ENCODE results near the gene RXRA. TPM values are rescaled to one million over a fixed set of nuclear protein-coding genes. Genes with fewer than 3 reads are reported as not detected.

Gene RXRA
- total and polyA plus RNA-seq, 2 donors (not counting 3 experiments of a cell fraction or from before 2014, with no cell fraction given), result 15.4 to 37.4 TPM

GRCh38 chr9:134398756-134399155 is 72.5 kb downstream of the RXRA start:
- ChIA-PET CTCF (no interaction called here), POLR2A (no interaction called here)
- Histone ChIP-seq H3K27me3 (ENCODE audit: control insufficient read depth in 2 of 2, insufficient read depth in 2 of 2, low read length in 2 of 2) (no peaks in the 10 kb centered on the region), H2AFZ (ENCODE audit: low read depth, low read length) (no peak overlapping the region), H3K9ac (replicated peaks; ENCODE audit: extremely low read depth, insufficient read depth, low read length) (no peak overlapping the region), H4K20me1 (replicated peaks; ENCODE audit: control insufficient read depth, extremely low read depth, insufficient read depth, low read length) (no peaks in the 10 kb centered on the region), H3K4me2 (ENCODE audit: insufficient read depth, low read length) (no peak overlapping the region), H3K27ac (ENCODE audit: insufficient read depth, low read depth, low read length) (no peak overlapping the region), H3K4me1 (ENCODE audit: control insufficient read depth, extremely low read depth, insufficient read depth, low read length) (peaks cover 38% of the 10 kb centered on the region), H3K9me3 (replicated peaks; ENCODE audit: control insufficient read depth, insufficient read depth, low read length) (no peaks in the 10 kb centered on the region), H3K79me2 (ENCODE audit: control insufficient read depth, insufficient read depth, low read length) (peaks cover 27% of the 10 kb centered on the region), H3K4me3 (replicated peaks in 1 of 3; ENCODE audit: insufficient read depth in 1 of 3, low read depth in 1 of 3, low read length in 3 of 3) (no peak overlapping the region), H3K9me1 (replicated peaks; ENCODE audit: control insufficient read depth, extremely low read depth, insufficient read depth, low read length) (no peaks in the 10 kb centered on the region), H3K36me3 (ENCODE audit: control insufficient read depth in 2 of 2, extremely low read depth in 1 of 2, insufficient read depth in 2 of 2, low read length in 2 of 2) (no peaks in the 10 kb centered on the region)
- TF ChIP-seq POLR2A (IDR thresholded peaks at IDR 0.05; ENCODE audit: low read depth, low read length) (no peak), GATA2 (IDR thresholded peaks at IDR 0.05; ENCODE audit: insufficient read depth, insufficient read length, low read depth, low read length) (no peak), POLR2AphosphoS5 (IDR thresholded peaks at IDR 0.05; ENCODE audit: insufficient read depth, low read depth, low read length) (no peak), MYC (IDR thresholded peaks at IDR 0.05; ENCODE audit: low read depth, low read length) (no peak), EZH2 (IDR thresholded peaks at IDR 0.05; ENCODE audit: borderline replicate concordance, low read depth, low read length, severe bottlenecking) (no peak), MAX (IDR thresholded peaks at IDR 0.05; ENCODE audit: insufficient read depth, insufficient read length) (no peak), FOS (IDR thresholded peaks at IDR 0.05; ENCODE audit: borderline replicate concordance, insufficient read depth, low read length) (no peak), JUN (IDR thresholded peaks at IDR 0.05; ENCODE audit: borderline replicate concordance, insufficient read depth, insufficient read length, low read depth) (no peak), CTCF (IDR thresholded peaks at IDR 0.05; ENCODE audit: extremely low read depth in 1 of 2, insufficient read depth in 1 of 2, low read depth in 1 of 2, low read length in 2 of 2) (no peak)
- DNase-seq (ENCODE audit: low read depth, low spot score), result no peak
- no peak for FAIRE-seq
- dilution Hi-C loops (cut with MboI; ENCODE audit: extremely low pct_ligation_motif_present, low sequenced_read_pairs) (no loop called here), intact Hi-C loops (cut with micrococcal nuclease) (loop anchor here (5.0 kb wide), 1 partner anchor 36 kb away; no protein-coding TSS in a partner anchor)
- BruUV-seq (replicated peaks), result no TSS peak

All from endothelial cell of umbilical vein (primary cell).